ENCODE data around the gene RBFOX2.
A peak's percentile ranks its signal among the peaks of the same experiment; 100 is the strongest.

Gene RBFOX2

DNA sequence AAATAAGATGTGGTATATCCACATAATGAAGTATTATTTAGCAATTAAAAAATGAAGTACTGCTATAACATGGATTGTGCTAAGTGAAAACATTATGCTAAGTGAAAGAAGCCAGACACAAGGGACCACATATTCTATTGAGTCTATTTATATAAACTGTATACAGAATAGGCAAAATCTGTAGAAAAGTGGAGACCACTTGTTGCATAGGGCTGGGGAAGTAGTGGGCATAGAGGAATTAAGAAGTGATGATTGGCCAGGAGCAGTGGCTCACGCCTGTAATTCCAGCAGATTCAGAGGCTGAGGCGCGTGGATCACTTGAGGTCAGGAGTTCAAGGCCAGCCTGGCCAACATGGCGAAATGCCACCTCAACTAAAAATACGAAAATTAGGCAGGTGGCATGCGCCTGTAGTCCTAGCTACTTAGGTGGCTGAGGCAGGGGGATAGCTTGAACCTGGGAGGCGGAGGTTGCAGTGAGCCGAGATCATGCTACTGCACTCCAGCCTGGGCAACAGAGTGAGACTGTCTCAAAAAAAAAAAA lies 109.6 kb downstream of the RBFOX2 start:
- Histone ChIP-seq H3K4me2 (ENCODE audit: low read length) (no peak overlapping the region), H3K27me3 (ENCODE audit: insufficient read depth, low read length, poor library complexity) (no peaks in the 10 kb centered on the region), H3K4ac (ENCODE audit: low read depth, low read length) (no peak overlapping the region), H2AK5ac (ENCODE audit: low read length) (no peak overlapping the region), H4K8ac (ENCODE audit: low read depth, low read length) (no peak overlapping the region), H3K4me3 (ENCODE audit: low read length) (no peak overlapping the region), H3K56ac (ENCODE audit: low read length) (no peak overlapping the region), H3K79me2 (ENCODE audit: control insufficient read depth, insufficient read depth, low read length) (peaks cover 23% of the 10 kb centered on the region), H3K9ac (ENCODE audit: low read length) (no peak overlapping the region), H4K5ac (ENCODE audit: low read length) (no peak overlapping the region), H3K36me3 (ENCODE audit: control insufficient read depth, insufficient read depth, low read length) (no peaks in the 10 kb centered on the region), H3K18ac (ENCODE audit: low read length) (no peak overlapping the region), H2BK15ac (replicated peaks; ENCODE audit: low read depth) (no peak overlapping the region), H3K27ac (ENCODE audit: low read depth, low read length) (no peak overlapping the region), H3K4me1 (ENCODE audit: control insufficient read depth, low read depth, low read length) (peaks cover 16% of the 10 kb centered on the region), H2BK120ac (ENCODE audit: low read depth, low read length) (no peak overlapping the region), H3K79me1 (ENCODE audit: low read length) (peaks cover 30% of the 10 kb centered on the region), H2BK5ac (ENCODE audit: low read length) (no peak overlapping the region), H3K23ac (ENCODE audit: low read length) (no peak overlapping the region)
- no CpG with 5 or more reads among the region's 8 CpGs for WGBS (ENCODE audit: extremely low coverage, insufficient coverage, low lambda C conversion rate)
- no peak for DNase-seq

DNA sequence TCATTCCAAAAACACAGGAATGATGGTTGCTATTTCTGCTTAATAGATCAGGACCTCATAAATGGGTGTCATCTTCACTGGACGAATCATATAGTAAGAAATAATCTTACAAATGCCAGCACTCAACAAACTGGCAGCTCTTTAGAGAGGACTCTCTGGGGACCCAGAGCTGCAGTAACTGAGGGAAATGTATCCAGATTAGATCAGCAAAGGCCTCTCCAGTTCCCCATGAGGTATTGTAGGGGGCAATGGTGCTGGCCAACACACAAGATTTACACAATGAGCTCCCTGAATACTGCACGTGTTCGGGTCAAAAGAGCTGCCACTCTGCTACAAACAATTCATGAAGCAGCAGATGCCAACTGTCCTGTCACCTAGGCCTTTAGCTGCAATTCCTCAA lies 110.2 kb downstream of the RBFOX2 start:
- H3K18ac ChIP-seq (ENCODE audit: low read length): no peak overlapping the region
- H3K4me3 ChIP-seq (ENCODE audit: low read length): no peak overlapping the region
- DNase-seq: no peak
- no peak overlapping the region for H4K5ac ChIP-seq (ENCODE audit: low read length)
- H2AK5ac ChIP-seq (ENCODE audit: low read length): no peak overlapping the region
- no peak overlapping the region for H3K4ac ChIP-seq (ENCODE audit: low read depth, low read length)
- H3K56ac ChIP-seq (ENCODE audit: low read length): no peak overlapping the region
- H3K27me3 ChIP-seq (ENCODE audit: insufficient read depth, low read length, poor library complexity): no peaks in the 10 kb centered on the region
- H4K8ac ChIP-seq (ENCODE audit: low read depth, low read length): no peak overlapping the region
- H3K79me1 ChIP-seq (ENCODE audit: low read length): peaks cover 30% of the 10 kb centered on the region
- H3K27ac ChIP-seq (ENCODE audit: low read depth, low read length): no peak overlapping the region
- H3K23ac ChIP-seq (ENCODE audit: low read length): no peak overlapping the region
- WGBS (ENCODE audit: extremely low coverage, insufficient coverage, low lambda C conversion rate): no CpG with 5 or more reads among the region's 3 CpGs
- no peak overlapping the region for H3K9ac ChIP-seq (ENCODE audit: low read length)
- no peak overlapping the region for H2BK5ac ChIP-seq (ENCODE audit: low read length)
- H3K4me1 ChIP-seq (ENCODE audit: control insufficient read depth, low read depth, low read length): peaks cover 18% of the 10 kb centered on the region
- H2BK15ac ChIP-seq (replicated peaks; ENCODE audit: low read depth): no peak overlapping the region
- H3K79me2 ChIP-seq (ENCODE audit: control insufficient read depth, insufficient read depth, low read length): peaks cover 27% of the 10 kb centered on the region
- no peaks in the 10 kb centered on the region for H3K36me3 ChIP-seq (ENCODE audit: control insufficient read depth, insufficient read depth, low read length)
- H2BK120ac ChIP-seq (ENCODE audit: low read depth, low read length): no peak overlapping the region
- no peak overlapping the region for H3K4me2 ChIP-seq (ENCODE audit: low read length)

DNA sequence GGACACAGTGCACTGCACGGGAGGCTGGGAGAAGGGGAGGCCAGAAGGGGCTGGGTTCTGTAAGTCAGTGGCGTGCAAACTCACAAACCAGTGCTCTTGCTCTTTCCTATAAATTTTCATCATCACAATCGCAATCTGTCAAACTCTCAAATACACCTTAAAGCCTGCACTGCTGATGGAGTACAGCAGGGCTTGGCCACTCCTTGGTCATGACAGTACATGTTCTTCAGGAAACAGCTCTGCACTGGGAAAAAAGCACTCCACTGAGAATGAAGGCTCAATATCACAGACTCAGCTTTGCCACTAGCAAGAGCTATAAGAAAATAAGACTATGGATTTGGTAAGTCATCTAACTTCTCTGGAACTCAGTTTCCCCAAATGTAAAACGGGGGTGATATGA lies 111.0 kb downstream of the RBFOX2 start:
- H3K4me2 ChIP-seq (ENCODE audit: low read length): no peak overlapping the region
- H3K27ac ChIP-seq (ENCODE audit: low read depth, low read length): no peak overlapping the region
- WGBS (ENCODE audit: extremely low coverage, insufficient coverage, low lambda C conversion rate): no CpG with 5 or more reads among the region's 4 CpGs
- no peak overlapping the region for H2BK120ac ChIP-seq (ENCODE audit: low read depth, low read length)
- no peaks in the 10 kb centered on the region for H3K27me3 ChIP-seq (ENCODE audit: insufficient read depth, low read length, poor library complexity)
- DNase-seq: no peak
- peaks cover 26% of the 10 kb centered on the region for H3K79me1 ChIP-seq (ENCODE audit: low read length)
- H2AK5ac ChIP-seq (ENCODE audit: low read length): no peak overlapping the region
- H4K5ac ChIP-seq (ENCODE audit: low read length): no peak overlapping the region
- no peak overlapping the region for H4K8ac ChIP-seq (ENCODE audit: low read depth, low read length)
- H3K4me3 ChIP-seq (ENCODE audit: low read length): no peak overlapping the region
- H3K23ac ChIP-seq (ENCODE audit: low read length): no peak overlapping the region
- H2BK5ac ChIP-seq (ENCODE audit: low read length): no peak overlapping the region
- H3K36me3 ChIP-seq (ENCODE audit: control insufficient read depth, insufficient read depth, low read length): no peaks in the 10 kb centered on the region
- H3K56ac ChIP-seq (ENCODE audit: low read length): no peak overlapping the region
- H3K18ac ChIP-seq (ENCODE audit: low read length): no peak overlapping the region
- no peak overlapping the region for H3K4ac ChIP-seq (ENCODE audit: low read depth, low read length)
- no peak overlapping the region for H3K9ac ChIP-seq (ENCODE audit: low read length)
- peaks cover 15% of the 10 kb centered on the region for H3K4me1 ChIP-seq (ENCODE audit: control insufficient read depth, low read depth, low read length)
- H2BK15ac ChIP-seq (replicated peaks; ENCODE audit: low read depth): no peak overlapping the region
- peaks cover 29% of the 10 kb centered on the region for H3K79me2 ChIP-seq (ENCODE audit: control insufficient read depth, insufficient read depth, low read length)

DNA sequence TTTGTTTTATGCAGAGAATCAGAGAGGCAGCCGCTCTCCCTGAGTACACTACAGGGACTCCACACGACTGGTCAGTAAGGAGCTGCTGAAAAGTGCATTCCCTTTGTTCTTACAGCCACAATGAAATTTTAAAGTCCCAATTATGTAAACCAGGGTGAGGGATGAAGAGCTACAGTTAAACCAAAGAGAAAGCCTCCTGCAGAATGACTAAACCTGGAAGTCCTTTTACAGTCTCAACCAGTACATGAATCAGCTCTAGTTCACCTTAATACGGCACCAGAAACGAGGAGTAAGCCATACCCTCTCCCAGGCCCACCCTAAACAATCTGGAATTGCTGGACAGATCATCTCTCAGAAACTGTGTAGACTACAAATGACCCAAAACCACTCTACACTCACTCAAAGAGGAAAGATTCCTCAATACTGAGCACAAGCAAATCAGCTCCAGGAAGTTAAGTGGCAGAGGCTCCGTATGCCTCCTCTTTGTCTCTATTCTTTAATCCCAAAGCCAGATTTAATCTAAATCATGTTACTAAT lies 113.1 kb downstream of the RBFOX2 start:
- H3K18ac ChIP-seq (ENCODE audit: low read length): peak overlapping the region; percentile 82
- no peak overlapping the region for H2AK5ac ChIP-seq (ENCODE audit: low read length)
- peak overlapping the region; percentile 54 for H3K9ac ChIP-seq (ENCODE audit: low read length)
- H2BK5ac ChIP-seq (ENCODE audit: low read length): no peak overlapping the region
- no peak overlapping the region for H3K4ac ChIP-seq (ENCODE audit: low read depth, low read length)
- H3K79me1 ChIP-seq (ENCODE audit: low read length): peaks cover 25% of the 10 kb centered on the region
- no peak overlapping the region for H4K8ac ChIP-seq (ENCODE audit: low read depth, low read length)
- peak overlapping the region; percentile 78 for H3K56ac ChIP-seq (ENCODE audit: low read length)
- no peak overlapping the region for H3K4me2 ChIP-seq (ENCODE audit: low read length)
- no peaks in the 10 kb centered on the region for H3K36me3 ChIP-seq (ENCODE audit: control insufficient read depth, insufficient read depth, low read length)
- peak; percentile 31 for DNase-seq
- H4K5ac ChIP-seq (ENCODE audit: low read length): no peak overlapping the region
- H2BK120ac ChIP-seq (ENCODE audit: low read depth, low read length): no peak overlapping the region
- H3K27me3 ChIP-seq (ENCODE audit: insufficient read depth, low read length, poor library complexity): no peaks in the 10 kb centered on the region
- H3K27ac ChIP-seq (ENCODE audit: low read depth, low read length): peak overlapping the region; percentile 76
- H3K4me3 ChIP-seq (ENCODE audit: low read length): no peak overlapping the region
- peaks cover 28% of the 10 kb centered on the region for H3K79me2 ChIP-seq (ENCODE audit: control insufficient read depth, insufficient read depth, low read length)
- peaks cover 20% of the 10 kb centered on the region for H3K4me1 ChIP-seq (ENCODE audit: control insufficient read depth, low read depth, low read length)
- no CpG with 5 or more reads among the region's 5 CpGs for WGBS (ENCODE audit: extremely low coverage, insufficient coverage, low lambda C conversion rate)
- no peak overlapping the region for H2BK15ac ChIP-seq (replicated peaks; ENCODE audit: low read depth)
- no peak overlapping the region for H3K23ac ChIP-seq (ENCODE audit: low read length)

DNA sequence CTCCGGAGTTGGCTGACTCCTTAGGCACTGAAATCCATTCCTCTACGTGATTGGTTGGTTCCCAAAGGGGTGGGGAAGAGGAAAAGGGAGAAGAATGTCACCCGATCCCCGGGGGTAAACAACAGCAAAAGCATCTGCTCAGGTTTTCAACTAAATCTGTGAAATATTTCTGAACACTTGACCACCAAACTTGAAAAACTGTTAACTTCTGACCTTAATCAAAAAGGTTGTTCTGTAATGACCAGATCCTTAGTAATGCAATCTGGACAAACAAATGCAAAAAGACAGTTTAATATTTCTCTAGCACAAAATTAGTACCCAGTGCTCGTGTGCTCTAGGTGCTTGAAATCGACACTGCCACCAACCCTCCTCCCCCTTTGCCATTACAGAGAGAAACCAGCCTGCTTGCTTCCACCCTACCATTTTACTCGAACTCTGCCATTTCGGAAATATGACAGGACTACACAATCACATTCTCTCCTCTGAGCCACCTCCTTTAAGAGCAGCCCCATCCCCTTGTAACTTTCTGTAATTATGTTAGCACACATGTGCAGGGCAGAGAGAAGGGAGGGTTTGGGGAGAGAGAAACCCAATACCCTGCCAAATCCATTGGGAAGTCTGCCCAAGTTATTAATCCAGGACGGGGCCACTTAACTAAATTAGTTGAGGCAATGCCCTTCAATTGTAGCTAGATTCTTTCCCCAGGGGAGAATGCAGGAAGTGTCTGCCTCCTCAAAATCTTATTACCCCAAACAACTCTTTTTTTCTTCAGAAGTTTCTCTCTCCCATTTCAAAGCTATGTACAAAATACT lies 113.8 kb downstream of the RBFOX2 start:
- Histone ChIP-seq H3K4me2 (ENCODE audit: low read length) (peak overlapping the region; percentile 61), H2BK5ac (ENCODE audit: low read length) (peak overlapping the region; percentile 6), H3K23ac (ENCODE audit: low read length) (no peak overlapping the region), H3K9ac (ENCODE audit: low read length) (peak overlapping the region; percentile 54), H3K79me1 (ENCODE audit: low read length) (peaks cover 25% of the 10 kb centered on the region), H3K18ac (ENCODE audit: low read length) (peak overlapping the region; percentile 82), H3K36me3 (ENCODE audit: control insufficient read depth, insufficient read depth, low read length) (no peaks in the 10 kb centered on the region), H4K5ac (ENCODE audit: low read length) (no peak overlapping the region), H3K4me1 (ENCODE audit: control insufficient read depth, low read depth, low read length) (peaks cover 23% of the 10 kb centered on the region), H3K56ac (ENCODE audit: low read length) (peak overlapping the region; percentile 78), H2BK15ac (replicated peaks; ENCODE audit: low read depth) (no peak overlapping the region), H2AK5ac (ENCODE audit: low read length) (no peak overlapping the region), H3K27ac (ENCODE audit: low read depth, low read length) (peak overlapping the region; percentile 76), H3K4ac (ENCODE audit: low read depth, low read length) (no peak overlapping the region), H3K79me2 (ENCODE audit: control insufficient read depth, insufficient read depth, low read length) (peaks cover 23% of the 10 kb centered on the region), H3K4me3 (ENCODE audit: low read length) (peak overlapping the region; percentile 3), H4K8ac (ENCODE audit: low read depth, low read length) (no peak overlapping the region), H2BK120ac (ENCODE audit: low read depth, low read length) (peak overlapping the region; percentile 2), H3K27me3 (ENCODE audit: insufficient read depth, low read length, poor library complexity) (no peaks in the 10 kb centered on the region)
- WGBS (ENCODE audit: extremely low coverage, insufficient coverage, low lambda C conversion rate): no CpG with 5 or more reads among the region's 9 CpGs
- DNase-seq: peak; percentile 98
